Activated naive CD4-positive, alpha-beta T cell treated with anti-CD3 and anti-CD28 coated beads, Interleukin-2, amount 50 U/mL, for 24 hours (primary cell): Measurements from ENCODE around the gene MSMB.
"Not testable (repeated sequence)": the region's sequence is repeated elsewhere in the genome, so short reads cannot be mapped to it uniquely, and the experiment has no call there.

Experiments
- H3K27ac Mint-ChIP-seq: one replicate; pipeline ENCODE4 v1.8.0; 2021; ENCODE audit warnings: mild to moderate bottlenecking, mixed read lengths
- H3K27me3 Mint-ChIP-seq: one replicate; pipeline ENCODE4 v1.8.0; 2021; ENCODE audit warnings: mixed read lengths
- H3K36me3 Mint-ChIP-seq: one replicate; pipeline ENCODE4 v1.8.0; 2021; ENCODE audit warnings: mixed read lengths
- H3K4me1 Mint-ChIP-seq: one replicate; pipeline ENCODE4 v1.8.0; 2021; ENCODE audit warnings: mixed read lengths
- H3K4me3 Mint-ChIP-seq: one replicate; pipeline ENCODE4 v1.8.0; 2021; ENCODE audit warnings: mild to moderate bottlenecking, mixed read lengths
- H3K9me3 Mint-ChIP-seq: one replicate; pipeline ENCODE4 v1.8.0; 2021; ENCODE audit warnings: mixed read lengths

Gene MSMB

DNA sequence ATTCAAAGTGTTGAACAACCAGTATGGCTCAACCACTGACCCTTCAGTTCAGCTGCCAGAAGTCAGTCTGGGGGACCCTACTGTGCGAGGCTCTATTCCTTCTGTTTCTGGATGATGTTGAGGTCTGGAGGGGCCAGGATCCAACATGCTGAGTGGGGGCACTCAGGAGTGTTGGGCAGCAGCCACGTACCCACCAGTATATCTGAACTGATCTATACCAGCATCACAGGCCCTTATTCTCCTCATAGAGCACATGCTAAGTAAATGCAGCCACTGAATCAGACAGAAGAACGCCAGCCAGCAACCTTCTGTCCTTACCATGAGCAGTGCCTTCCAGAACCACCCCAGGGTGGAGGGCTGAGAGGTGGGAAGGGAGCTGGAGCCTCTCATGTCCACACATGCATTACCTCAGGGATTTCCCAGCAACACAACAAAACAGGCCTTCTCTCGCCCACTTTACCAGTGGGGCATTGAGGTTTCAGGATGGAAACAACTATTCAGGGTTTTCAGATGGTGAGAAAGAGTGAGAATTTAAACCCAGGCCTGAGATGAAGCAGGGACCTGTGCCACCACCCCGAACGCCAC, 6.8 kb upstream of the MSMB start:
- Mint-ChIP-seq H3K9me3 (no peaks in the 10 kb centered on the region), H3K4me3 (no peak overlapping the region), H3K27ac (no peak overlapping the region)

DNA sequence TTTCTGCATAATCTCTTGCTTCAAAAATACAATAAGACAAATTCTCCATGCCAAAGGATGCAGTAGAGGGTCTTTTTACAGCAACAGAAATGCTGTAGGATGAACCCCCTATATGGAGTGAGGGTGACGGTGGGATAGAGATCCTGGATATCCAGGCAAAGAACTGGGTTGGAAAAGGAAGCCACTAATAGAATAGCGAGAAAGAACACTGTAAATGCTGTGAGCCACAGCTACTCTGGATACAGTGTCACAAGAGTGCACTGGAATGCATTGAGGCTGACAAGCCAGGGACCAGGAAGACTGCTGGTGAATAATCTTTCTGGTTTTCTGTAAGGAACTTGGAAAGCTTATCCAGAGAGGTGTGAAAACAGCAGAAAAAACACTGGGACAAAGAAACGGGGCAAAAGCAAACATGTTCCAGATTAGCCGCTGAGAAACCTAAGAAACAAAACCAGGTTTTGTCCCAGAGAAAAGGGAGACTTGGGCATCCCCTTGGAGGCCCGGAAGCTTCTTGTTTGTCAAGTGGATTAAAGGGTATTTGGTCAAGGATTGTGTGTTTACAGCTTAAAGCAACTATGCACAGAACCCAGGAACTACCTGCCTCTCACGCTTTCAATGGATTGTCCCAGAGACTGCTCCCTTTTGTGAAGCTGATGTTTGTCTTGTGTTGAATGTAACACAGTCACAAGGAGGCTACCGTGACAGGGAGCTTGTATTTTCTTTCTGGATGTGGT, 6.2 kb upstream of the MSMB start:
- no peak overlapping the region for H3K4me3 Mint-ChIP-seq
- no peak overlapping the region for H3K27ac Mint-ChIP-seq
- H3K27me3 Mint-ChIP-seq = no peaks in the 10 kb centered on the region
- no peaks in the 10 kb centered on the region for H3K9me3 Mint-ChIP-seq
- no peaks in the 10 kb centered on the region for H3K36me3 Mint-ChIP-seq
- H3K4me1 Mint-ChIP-seq = no peaks in the 10 kb centered on the region

More for the DNA sequence above, 6.8 kb upstream of the MSMB start:
- no peaks in the 10 kb centered on the region for H3K27me3 Mint-ChIP-seq
- peaks cover 2% of the 10 kb centered on the region for H3K36me3 Mint-ChIP-seq
- H3K4me1 Mint-ChIP-seq = no peaks in the 10 kb centered on the region

DNA sequence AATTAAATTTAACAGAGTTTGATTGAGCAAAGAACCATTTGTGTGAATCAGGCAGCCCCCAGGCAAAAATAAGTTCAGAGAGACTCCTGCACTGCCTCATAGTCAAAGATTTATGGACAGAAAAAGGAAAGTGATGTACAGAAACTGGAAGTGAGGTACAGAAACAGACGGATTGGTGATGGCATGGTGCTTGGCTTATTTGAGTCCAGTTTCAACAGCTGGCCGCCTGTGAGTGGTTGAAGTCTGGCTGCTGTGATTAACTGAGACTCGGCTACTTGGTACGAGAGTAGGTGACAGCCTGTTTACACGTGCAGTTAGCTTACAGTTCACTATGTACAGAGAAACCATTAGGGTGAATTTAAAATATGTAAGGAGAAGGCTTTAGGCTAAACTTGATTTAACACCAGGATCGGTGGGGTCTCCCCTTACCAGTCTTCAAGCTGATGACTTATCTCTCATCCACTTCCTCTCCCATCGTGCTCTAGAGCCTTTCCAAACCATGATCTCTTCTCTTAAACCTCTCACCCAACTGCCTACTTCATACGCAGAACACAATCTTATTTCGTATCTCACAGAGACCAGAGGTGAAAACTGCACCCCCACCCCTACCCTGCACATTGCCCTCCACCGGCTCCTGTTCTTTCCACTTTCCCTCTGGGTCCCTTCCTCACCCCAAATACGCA, 5.0 kb upstream of the MSMB start:
- no peaks in the 10 kb centered on the region for H3K36me3 Mint-ChIP-seq
- H3K27me3 Mint-ChIP-seq = no peaks in the 10 kb centered on the region
- H3K27ac Mint-ChIP-seq = no peak overlapping the region
- H3K9me3 Mint-ChIP-seq = no peaks in the 10 kb centered on the region
- no peaks in the 10 kb centered on the region for H3K4me1 Mint-ChIP-seq
- no peak overlapping the region for H3K4me3 Mint-ChIP-seq

DNA sequence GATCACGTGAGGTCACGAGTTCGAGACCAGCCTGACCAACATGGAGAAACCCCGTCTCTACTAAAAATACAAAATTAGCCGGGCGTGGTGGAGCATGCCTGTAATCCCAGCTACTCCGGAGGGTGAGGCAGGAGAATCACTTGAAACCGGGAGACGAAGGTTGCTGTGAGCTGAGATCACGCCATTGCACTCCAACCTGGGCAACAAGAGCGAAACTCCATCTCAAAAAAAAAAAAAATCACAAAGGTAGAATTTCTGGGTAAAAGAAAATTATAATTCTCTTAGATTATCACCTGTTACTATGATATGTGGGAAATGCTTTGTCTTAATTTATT, 3.4 kb upstream of the MSMB start:
- H3K36me3 Mint-ChIP-seq, H3K4me1 Mint-ChIP-seq, H3K27me3 Mint-ChIP-seq, H3K9me3 Mint-ChIP-seq, H3K27ac Mint-ChIP-seq, H3K4me3 Mint-ChIP-seq: not testable (repeated sequence)

DNA sequence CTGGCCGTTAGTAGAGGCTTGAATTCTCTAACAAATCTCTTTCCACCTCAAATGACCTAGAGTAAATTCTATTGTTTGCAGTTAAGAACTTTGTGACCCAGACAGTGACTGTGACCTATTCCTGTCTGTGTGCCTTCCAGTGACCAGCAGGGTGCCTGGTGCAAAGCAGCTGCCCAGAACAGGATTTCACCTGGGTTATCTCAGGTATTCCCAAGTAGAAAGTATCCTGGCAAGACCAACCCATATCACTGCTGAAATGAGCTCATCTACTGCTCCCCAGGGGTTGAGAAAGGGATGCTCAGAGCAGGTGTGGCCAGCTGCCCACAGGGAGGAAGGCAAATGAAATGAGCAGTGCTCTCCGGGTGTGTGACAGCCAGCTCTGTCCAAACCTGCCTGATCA, 2.1 kb upstream of the MSMB start:
- Mint-ChIP-seq H3K4me3 (no peak overlapping the region), H3K36me3 (no peaks in the 10 kb centered on the region), H3K4me1 (no peaks in the 10 kb centered on the region), H3K27ac (no peak overlapping the region), H3K27me3 (no peaks in the 10 kb centered on the region), H3K9me3 (no peaks in the 10 kb centered on the region)

DNA sequence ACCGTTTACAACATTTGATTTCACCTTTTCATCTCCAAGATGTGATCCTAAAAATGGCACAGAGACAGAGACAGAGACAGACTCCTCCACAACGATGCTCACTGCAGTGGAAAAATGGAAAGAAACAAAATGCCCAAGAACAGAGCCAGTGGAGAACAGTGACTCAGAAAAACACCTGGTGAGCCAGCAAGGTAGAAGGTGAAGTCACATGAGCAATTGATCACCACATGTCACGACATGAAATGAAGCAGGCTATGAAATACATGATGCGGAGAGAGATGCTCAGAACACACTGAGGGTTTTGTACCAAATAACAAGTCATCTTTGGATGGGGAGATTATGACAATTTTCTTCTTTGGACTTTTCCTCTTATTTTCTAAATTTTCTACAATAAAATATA, 3.5 kb downstream of the MSMB start:
- Mint-ChIP-seq H3K4me3 (no peak overlapping the region), H3K9me3 (no peaks in the 10 kb centered on the region), H3K27me3 (no peaks in the 10 kb centered on the region), H3K36me3 (no peaks in the 10 kb centered on the region), H3K4me1 (no peaks in the 10 kb centered on the region), H3K27ac (no peak overlapping the region)

DNA sequence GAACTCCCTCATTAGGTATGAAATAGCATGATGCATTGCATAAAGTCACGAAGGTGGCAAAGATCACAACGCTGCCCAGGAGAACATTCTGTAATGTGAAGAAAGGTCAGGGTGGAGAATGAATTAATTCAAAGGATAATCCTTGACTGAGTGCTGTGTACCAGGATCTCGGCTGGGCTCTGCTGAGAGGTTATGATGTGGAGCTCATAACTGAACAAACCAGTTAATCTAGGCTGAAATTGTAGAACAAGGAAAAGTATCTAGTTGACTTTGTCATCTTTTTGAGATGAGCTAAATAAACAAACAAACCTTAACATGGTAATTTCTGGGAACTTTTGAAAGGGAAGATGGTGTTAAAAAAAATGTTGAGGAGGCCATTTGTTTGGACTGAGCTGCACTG, 6.1 kb downstream of the MSMB start:
- Mint-ChIP-seq H3K9me3 (no peaks in the 10 kb centered on the region), H3K4me3 (no peak overlapping the region), H3K27me3 (no peaks in the 10 kb centered on the region), H3K4me1 (peaks cover 5% of the 10 kb centered on the region), H3K27ac (no peak overlapping the region), H3K36me3 (no peaks in the 10 kb centered on the region)

GRCh38 chr10:46037107-46037825, 8.8 kb downstream of the MSMB start:
- no peaks in the 10 kb centered on the region for H3K9me3 Mint-ChIP-seq
- H3K27ac Mint-ChIP-seq = no peak overlapping the region
- H3K36me3 Mint-ChIP-seq = no peaks in the 10 kb centered on the region
- no peak overlapping the region for H3K4me3 Mint-ChIP-seq
- H3K4me1 Mint-ChIP-seq = peaks cover 5% of the 10 kb centered on the region
- no peaks in the 10 kb centered on the region for H3K27me3 Mint-ChIP-seq

DNA sequence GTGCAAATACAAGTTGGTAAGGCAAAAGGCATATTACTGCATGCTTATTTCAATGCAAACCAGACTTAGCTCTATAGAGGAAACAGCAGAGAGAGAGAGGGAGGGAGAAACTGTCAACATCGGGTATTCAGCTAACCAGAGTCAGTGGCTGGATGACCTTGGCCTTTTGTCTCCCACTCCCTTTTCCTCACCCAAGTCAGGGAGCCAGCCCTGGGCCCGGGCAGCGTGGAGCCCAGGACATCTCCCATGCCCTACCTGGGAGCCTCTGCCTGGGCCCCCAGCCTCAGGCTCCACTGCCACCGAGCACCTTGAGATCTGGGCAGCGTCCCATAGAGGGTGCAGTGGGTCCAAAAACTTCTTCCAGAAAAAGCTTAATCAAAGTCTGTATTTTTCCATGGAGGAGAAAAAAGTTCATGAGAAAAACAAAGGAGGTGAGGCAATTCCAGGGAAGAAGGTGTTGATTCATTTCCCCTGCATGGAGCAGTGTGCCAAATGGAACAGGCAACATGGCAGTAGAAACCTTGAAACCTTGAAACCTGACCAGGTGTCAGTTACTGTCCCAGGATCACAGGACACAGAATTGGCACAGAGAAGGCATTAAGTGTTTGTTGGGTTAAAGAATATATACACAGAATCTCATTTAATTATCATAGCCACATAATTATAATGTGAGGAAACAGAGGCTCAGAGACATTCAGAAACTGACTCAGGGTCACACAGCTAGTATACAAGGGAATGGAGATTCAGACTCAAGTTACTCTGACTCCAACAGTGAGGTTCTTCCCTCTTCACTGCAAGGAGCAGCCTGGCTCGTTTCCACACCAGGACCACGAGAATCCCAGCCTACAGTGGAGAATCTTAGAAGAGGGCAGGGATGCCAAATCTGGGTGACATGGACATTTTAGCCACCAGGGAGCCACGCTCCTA, 9.9 kb downstream of the MSMB start:
- no peaks in the 10 kb centered on the region for H3K36me3 Mint-ChIP-seq
- no peaks in the 10 kb centered on the region for H3K27me3 Mint-ChIP-seq
- no peak overlapping the region for H3K27ac Mint-ChIP-seq
- peaks cover 5% of the 10 kb centered on the region for H3K4me1 Mint-ChIP-seq
- H3K9me3 Mint-ChIP-seq = no peaks in the 10 kb centered on the region
- no peak overlapping the region for H3K4me3 Mint-ChIP-seq

- no peaks in the 10 kb centered on the region for H3K9me3 Mint-ChIP-seq
- no peaks in the 10 kb centered on the region for H3K36me3 Mint-ChIP-seq
- H3K4me1 Mint-ChIP-seq = peaks cover 21% of the 10 kb centered on the region
- no peak overlapping the region for H3K27ac Mint-ChIP-seq
- no peaks in the 10 kb centered on the region for H3K27me3 Mint-ChIP-seq
- no peak overlapping the region for H3K4me3 Mint-ChIP-seq
Observed at GRCh38 chr10:46033602-46034011, 12.5 kb downstream of the MSMB start.

DNA sequence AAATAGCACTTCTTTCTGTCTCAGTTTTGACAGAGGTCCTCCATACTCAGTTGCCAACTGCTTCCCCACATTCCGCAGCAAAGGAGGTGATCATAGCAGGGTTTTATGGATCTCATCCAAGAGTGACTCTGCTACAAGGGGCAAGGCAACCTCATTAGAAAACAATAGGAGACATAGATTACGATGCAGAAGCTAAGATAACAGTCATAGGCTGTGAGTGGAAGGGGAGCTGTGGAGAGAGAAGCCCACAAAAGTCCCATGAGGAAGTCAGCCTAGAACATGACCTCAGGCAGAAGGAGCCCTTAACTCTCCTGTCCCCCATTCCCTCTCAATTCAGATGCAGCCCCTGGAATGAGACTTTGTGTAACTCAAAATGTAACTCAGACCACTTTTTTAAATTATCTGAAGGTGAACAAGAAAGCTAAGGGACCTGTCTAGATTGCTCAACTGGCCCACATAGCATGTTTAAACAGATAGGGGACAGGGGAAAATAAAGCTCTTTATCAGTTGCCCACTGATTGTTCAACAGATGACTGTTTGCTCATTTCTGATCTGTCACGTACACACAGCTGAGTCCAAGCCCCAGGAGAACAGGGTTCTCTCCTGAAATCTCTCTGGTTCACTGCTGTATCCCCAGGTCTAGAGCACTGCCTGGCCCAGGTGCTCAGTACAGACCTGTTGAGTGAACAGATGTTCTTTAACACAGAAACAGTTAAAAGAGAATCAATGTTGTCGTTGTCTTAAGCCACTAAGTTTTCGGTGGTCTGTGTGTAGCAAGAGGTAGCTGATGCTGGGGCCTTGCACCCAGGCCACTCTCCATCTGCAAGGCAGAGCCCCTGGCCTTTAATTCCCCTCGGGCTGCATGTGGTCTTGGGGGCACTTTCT, 14.2 kb downstream of the MSMB start:
- no peaks in the 10 kb centered on the region for H3K9me3 Mint-ChIP-seq
- peak overlapping the region; percentile 33 for H3K4me3 Mint-ChIP-seq
- H3K27me3 Mint-ChIP-seq = no peaks in the 10 kb centered on the region
- no peaks in the 10 kb centered on the region for H3K36me3 Mint-ChIP-seq
- peaks cover 38% of the 10 kb centered on the region for H3K4me1 Mint-ChIP-seq
- peak overlapping the region; percentile 74 for H3K27ac Mint-ChIP-seq

- peak within 1 kb of the TSS; percentile 99 for H3K27ac Mint-ChIP-seq
- H3K27me3 Mint-ChIP-seq = no peaks in the 10 kb centered on the region
- no peaks in the 10 kb centered on the region for H3K36me3 Mint-ChIP-seq
- peaks cover 48% of the 10 kb centered on the region for H3K4me1 Mint-ChIP-seq
- no peaks in the 10 kb centered on the region for H3K9me3 Mint-ChIP-seq
- peak within 1 kb of the TSS; percentile 98 for H3K4me3 Mint-ChIP-seq
Observed at GRCh38 chr10:46030091-46030937, 15.8 kb downstream of the MSMB start, which contains the start of gene NCOA4. Gene NCOA4 (minus strand): TSS chr10:46030623. CDS start chr10:46016680, 13,943 bp downstream.

- peak overlapping the region; percentile 99 for H3K27ac Mint-ChIP-seq
- no peaks in the 10 kb centered on the region for H3K36me3 Mint-ChIP-seq
- peak overlapping the region; percentile 98 for H3K4me3 Mint-ChIP-seq
- no peaks in the 10 kb centered on the region for H3K27me3 Mint-ChIP-seq
- peaks cover 54% of the 10 kb centered on the region for H3K4me1 Mint-ChIP-seq
- H3K9me3 Mint-ChIP-seq = no peaks in the 10 kb centered on the region
Observed at GRCh38 chr10:46029461-46030030, 16.5 kb downstream of the MSMB start.
